Amygdala (tissue), 56 donors: ENCODE data around the gene CCDC18.
"Not testable (repeated sequence)": the region's sequence is repeated elsewhere in the genome, so short reads cannot be mapped to it uniquely, and the experiment has no call there.

Experiments
- DNase-seq, 56 donors: peaks; one replicate each; lab custom pipeline; 2025; lab: John Stamatoyannopoulos, UW

The CCDC18 gene

GRCh38 chr1:93235261-93235660, 54.7 kb downstream of the CCDC18 start:
- no peak for DNase-seq

- DNase-seq: no peak
These were observed 56.5 kb downstream of the CCDC18 start for GRCh38 chr1:93237021-93237420.

- no peak for DNase-seq
These were observed 57.9 kb downstream of the CCDC18 start for GRCh38 chr1:93238425-93238824.

- DNase-seq: no peak
These were observed 59.3 kb downstream of the CCDC18 start for GRCh38 chr1:93239863-93240262.

- DNase-seq: not testable (repeated sequence)
These were observed 62.7 kb downstream of the CCDC18 start for GRCh38 chr1:93243233-93243632.

- DNase-seq: no peak
These were observed 64.0 kb downstream of the CCDC18 start for GRCh38 chr1:93244298-93245069.

GRCh38 chr1:93251966-93252365, 71.4 kb downstream of the CCDC18 start:
- no peak for DNase-seq

GRCh38 chr1:93252598-93252997, 72.1 kb downstream of the CCDC18 start:
- DNase-seq: no peak

GRCh38 chr1:93253516-93253915, 73.0 kb downstream of the CCDC18 start:
- DNase-seq: no peak

- DNase-seq: no peak
These were observed 74.9 kb downstream of the CCDC18 start for GRCh38 chr1:93255222-93256079.

- no peak for DNase-seq
These were observed 75.9 kb downstream of the CCDC18 start for GRCh38 chr1:93256433-93256832.

GRCh38 chr1:93257889-93258288, 77.4 kb downstream of the CCDC18 start:
- DNase-seq: no peak

- DNase-seq: not testable (repeated sequence)
These were observed 80.2 kb downstream of the CCDC18 start for GRCh38 chr1:93260726-93261125.

- DNase-seq: no peak
These were observed 82.1 kb downstream of the CCDC18 start for GRCh38 chr1:93262645-93263044.

GRCh38 chr1:93268888-93269287, 88.4 kb downstream of the CCDC18 start:
- DNase-seq: not testable (repeated sequence)

- not testable (repeated sequence) for DNase-seq
These were observed 94.7 kb downstream of the CCDC18 start for GRCh38 chr1:93275262-93275633.

GRCh38 chr1:93275634-93276295, 95.2 kb downstream of the CCDC18 start:
- DNase-seq: no peak

GRCh38 chr1:93277530-93277929, 97.0 kb downstream of the CCDC18 start:
- DNase-seq: not testable (repeated sequence)

- DNase-seq: no peak
These were observed 103.0 kb downstream of the CCDC18 start for GRCh38 chr1:93283496-93283895.

- no peak for DNase-seq
These were observed 108.0 kb downstream of the CCDC18 start for GRCh38 chr1:93288558-93288957.

- peak in 1 of 56 donors; percentile 0 for DNase-seq
These were observed 116.1 kb downstream of the CCDC18 start for GRCh38 chr1:93296555-93297154.
